IMR-90 (cell line): ENCODE results near the gene FBXO30. TPM values are rescaled to one million over a fixed set of nuclear protein-coding genes. Genes with fewer than 3 reads are reported as not detected.

Experiments
- ATAC-seq: fragments of 200-7000 bp; cut with Tn5 transposase; 2 replicates; pipeline ENCODE4 v1.9.1; 2020; ENCODE audit warnings: low read depth, mild to moderate bottlenecking, moderate library complexity
- BruUV-seq: library from RNA; stranded (reverse); fragments of 400-500 nt; replicated peaks from 2 replicates; lab custom pipeline; 2021; lab: Mats Ljungman, UMichigan
- CTCF ChIA-PET: fragments of 300-600 bp; formaldehyde crosslinking; extraction: SDS; loops from one replicate; lab custom pipeline; 2021; ENCODE audit warnings: antibody characterized with exemption; lab: Yijun Ruan, JAX
- POLR2A ChIA-PET: fragments of 300-600 bp; sonication (Branson Sonifier 250); formaldehyde crosslinking; loops from one replicate; lab custom pipeline; 2022; ENCODE audit warnings: antibody characterized with exemption; ENCODE audit not compliant: unreplicated experiment; lab: Charles Lee
- DNase-seq: peaks from one replicate; pipeline ENCODE4 v3.0.0; 2013
- H2AFZ ChIP-seq: replicated peaks from 2 replicates; pipeline ENCODE3; 2013; ENCODE audit warnings: low read length, mild to moderate bottlenecking; ENCODE audit not compliant: poor library complexity
- H2AK5ac ChIP-seq: 2 replicates; pipeline ENCODE4 v1.6.1; 2013; ENCODE audit warnings: low read depth, low read length, inconsistent platforms
- H2AK9ac ChIP-seq: replicated peaks from 2 replicates; pipeline ENCODE3; 2013; ENCODE audit warnings: mild to moderate bottlenecking, low read depth, low read length, moderate library complexity; ENCODE audit not compliant: poor library complexity
- H2BK120ac ChIP-seq: 2 replicates; pipeline ENCODE4 v1.6.1; 2013; ENCODE audit warnings: low read depth, low read length, inconsistent platforms
- H2BK15ac ChIP-seq: 3 replicates; pipeline ENCODE4 v1.6.1; 2013; ENCODE audit warnings: low read depth, low read length, inconsistent platforms
- H2BK20ac ChIP-seq: 2 replicates; pipeline ENCODE4 v1.6.1; 2013; ENCODE audit warnings: low read depth, mild to moderate bottlenecking, inconsistent platforms, low read length, moderate library complexity
- H2BK5ac ChIP-seq: 2 replicates; pipeline ENCODE4 v1.6.1; 2013; ENCODE audit warnings: mild to moderate bottlenecking, low read depth, low read length, inconsistent platforms; ENCODE audit not compliant: poor library complexity, severe bottlenecking
- H3K14ac ChIP-seq: replicated peaks from 2 replicates; pipeline ENCODE4 v1.6.1; 2013; ENCODE audit warnings: low read depth, low read length, inconsistent platforms
- H3K18ac ChIP-seq: 2 replicates; pipeline ENCODE4 v1.6.1; 2013; ENCODE audit warnings: low read depth, low read length, control low read depth
- H3K23ac ChIP-seq: 2 replicates; pipeline ENCODE4 v1.6.1; 2013; ENCODE audit warnings: low read depth, low read length, inconsistent platforms
- H3K27ac ChIP-seq: 2 replicates; pipeline ENCODE4 v1.5.1; 2013; ENCODE audit warnings: mild to moderate bottlenecking, control low read depth, low read length; ENCODE audit not compliant: insufficient read depth
- H3K27me3 ChIP-seq: 2 replicates; pipeline ENCODE4 v1.6.1; 2013; ENCODE audit warnings: low read length; ENCODE audit not compliant: control insufficient read depth, insufficient read depth
- H3K36me3 ChIP-seq: 2 replicates; pipeline ENCODE4 v1.6.1; 2013; ENCODE audit warnings: low read length, mixed read lengths; ENCODE audit not compliant: control insufficient read depth, insufficient read depth
- H3K4ac ChIP-seq: 2 replicates; pipeline ENCODE4 v1.6.1; 2013; ENCODE audit warnings: low read depth, low read length, inconsistent platforms
- H3K4me1 ChIP-seq: 2 replicates; pipeline ENCODE4 v1.6.1; 2013; ENCODE audit warnings: low read length, mixed read lengths; ENCODE audit not compliant: control insufficient read depth, insufficient read depth
- H3K4me2 ChIP-seq: 2 replicates; pipeline ENCODE4 v1.6.1; 2013; ENCODE audit warnings: low read depth, mild to moderate bottlenecking, control low read depth, low read length, moderate library complexity
- H3K4me3 ChIP-seq: 2 replicates; pipeline ENCODE4 v1.5.1; 2013; ENCODE audit warnings: low read depth, mild to moderate bottlenecking, control low read depth, low read length, moderate library complexity; ENCODE audit not compliant: insufficient read depth
- H3K56ac ChIP-seq: 2 replicates; pipeline ENCODE4 v1.6.1; 2013; ENCODE audit warnings: low read length, inconsistent platforms; ENCODE audit not compliant: insufficient read depth; ENCODE audit errors: extremely low read depth
- H3K79me1 ChIP-seq, 2 experiments: 2 replicates each; pipeline ENCODE4 v1.6.1; 2013; ENCODE audit warnings: low read length in 2 of 2, inconsistent platforms in 1 of 2, low read depth in 1 of 2
- H3K9ac ChIP-seq: 2 replicates; pipeline ENCODE4 v1.6.1; 2013; ENCODE audit warnings: low read depth, low read length, control low read depth
- H3K9me1 ChIP-seq: 2 replicates; pipeline ENCODE4 v1.6.1; 2013; ENCODE audit warnings: low read length, inconsistent platforms; ENCODE audit not compliant: insufficient read depth
- H3K9me3 ChIP-seq: 2 replicates; pipeline ENCODE4 v1.6.1; 2013; ENCODE audit warnings: low read length; ENCODE audit not compliant: control insufficient read depth, insufficient read depth
- H4K20me1 ChIP-seq: 2 replicates; pipeline ENCODE4 v1.6.1; 2013; ENCODE audit warnings: low read length, inconsistent platforms; ENCODE audit not compliant: insufficient read depth
- H4K5ac ChIP-seq: 2 replicates; pipeline ENCODE4 v1.6.1; 2013; ENCODE audit warnings: mild to moderate bottlenecking, low read depth, low read length, control low read depth
- H4K8ac ChIP-seq, 2 experiments: 2 replicates each; pipeline ENCODE4 v1.6.1; 2013; ENCODE audit warnings: low read depth in 2 of 2, low read length in 2 of 2, control low read depth in 1 of 2, inconsistent platforms in 1 of 2
- H4K91ac ChIP-seq: 2 replicates; pipeline ENCODE4 v1.6.1; 2013; ENCODE audit warnings: low read depth, low read length, inconsistent platforms; ENCODE audit not compliant: insufficient read depth
- BHLHE40 ChIP-seq: fragments of 150-350 bp; IDR thresholded peaks from 2 replicates; pipeline ENCODE4 v1.6.1; 2016; ENCODE audit warnings: mild to moderate bottlenecking, low read depth, low read length
- CEBPB ChIP-seq: IDR thresholded peaks from 2 replicates; pipeline ENCODE4 v1.6.1; 2012; ENCODE audit warnings: low read depth, low read length, improper control_type of control experiment
- CHD1 ChIP-seq: IDR thresholded peaks from 2 replicates; pipeline ENCODE4 v1.6.1; 2012; ENCODE audit warnings: low read depth, low read length, improper control_type of control experiment
- CTCF ChIP-seq: conservative IDR thresholded peaks from 2 replicates; pipeline ENCODE4 v1.5.1; 2012; ENCODE audit warnings: mild to moderate bottlenecking, low read depth, low read length, improper control_type of control experiment
- ELK1 ChIP-seq: fragments of 150-350 bp; IDR thresholded peaks from 2 replicates; pipeline ENCODE4 v1.6.1; 2016; ENCODE audit warnings: low read depth, mild to moderate bottlenecking, low read length, moderate library complexity, borderline replicate concordance
- FOS ChIP-seq: fragments of 150-350 bp; IDR thresholded peaks from 2 replicates; pipeline ENCODE4 v1.6.1; 2016; ENCODE audit warnings: low read depth, low read length
- MAFK ChIP-seq: IDR thresholded peaks from 2 replicates; pipeline ENCODE4 v1.6.1; 2012; ENCODE audit warnings: low read depth, low read length, improper control_type of control experiment
- MAZ ChIP-seq: IDR thresholded peaks from 2 replicates; pipeline ENCODE4 v1.6.1; 2012; ENCODE audit warnings: low read depth, mild to moderate bottlenecking, low read length, improper control_type of control experiment, moderate library complexity, borderline replicate concordance
- MXI1 ChIP-seq: IDR thresholded peaks from 2 replicates; pipeline ENCODE4 v1.6.1; 2012; ENCODE audit warnings: low read depth, mild to moderate bottlenecking, low read length, moderate library complexity, borderline replicate concordance
- NFE2L2 ChIP-seq: fragments of 150-350 bp; IDR thresholded peaks from 2 replicates; pipeline ENCODE4 v1.6.1; 2016; ENCODE audit warnings: low read depth, mild to moderate bottlenecking, low read length
- POLR2A ChIP-seq: IDR thresholded peaks from 2 replicates; pipeline ENCODE4 v1.6.1; 2012; ENCODE audit warnings: mild to moderate bottlenecking, low read depth, low read length
- RAD21 ChIP-seq: IDR thresholded peaks from 2 replicates; pipeline ENCODE4 v1.6.1; 2012; ENCODE audit warnings: low read length, improper control_type of control experiment
- RCOR1 ChIP-seq: IDR thresholded peaks from 2 replicates; pipeline ENCODE4 v1.6.1; 2012; ENCODE audit warnings: mild to moderate bottlenecking, low read length, improper control_type of control experiment; ENCODE audit not compliant: insufficient replicate concordance
- RFX5 ChIP-seq: IDR thresholded peaks from 2 replicates; pipeline ENCODE4 v1.8.0; 2012; ENCODE audit warnings: low read depth, mild to moderate bottlenecking, low read length, moderate library complexity
- SMC3 ChIP-seq: fragments of 150-350 bp; IDR thresholded peaks from 2 replicates; pipeline ENCODE4 v1.6.1; 2016; ENCODE audit warnings: low read depth, mild to moderate bottlenecking, antibody characterized with exemption, low read length, moderate library complexity
- USF2 ChIP-seq: fragments of 150-350 bp; IDR thresholded peaks from 2 replicates; pipeline ENCODE4 v1.6.1; 2017; ENCODE audit warnings: mild to moderate bottlenecking, antibody characterized with exemption, low read length, low read depth
- WGBS, 2 experiments: methylation state at CpG; one replicate each; pipeline versions ENCODE4 v1.1.5 to v1.1.7; 2013; ENCODE audit warnings: missing lambda C conversion rate in 2 of 2; ENCODE audit not compliant: insufficient read length in 1 of 2; ENCODE audit errors: extremely low coverage in 2 of 2; 5-methylcytosine and 5-hydroxymethylcytosine counted together
- dilution Hi-C: fragments of 300-500 bp; cut with HindIII; formaldehyde crosslinking; loops from one replicate; pipeline ENCODE4 v1.14.3; 2018; ENCODE audit warnings: low sequenced_read_pairs; ENCODE audit not compliant: unreplicated experiment
- in situ Hi-C: fragments of 300-500 bp; cut with MboI; formaldehyde crosslinking; loops from 3 replicates; pipeline ENCODE4 v1.14.3; 2019; ENCODE audit warnings: low sequenced_read_pairs, inconsistent platforms, mixed read lengths
- intact Hi-C: fragments of 100-400 bp; cut with micrococcal nuclease; formaldehyde crosslinking; loops from 2 replicates; pipeline ENCODE4 v1.10.0; 2022
- polyA plus RNA-seq, 3 experiments: library from polyadenylated mRNA; depleted of rRNA; stranded (reverse); fragments of >200 nt; gene quantifications; 2 replicates each; pipeline ENCODE4 v1.2.3, GENCODE V29; 2012; ENCODE audit warnings: low replicate concordance in 1 of 3
- total RNA-seq: library from RNA; depleted of rRNA; stranded (reverse); fragments of >200 nt; gene quantifications from 2 replicates; pipeline ENCODE4 v1.2.3, GENCODE V29; 2012

FBXO30 gene
- total and polyA plus RNA-seq, 2 of the 4 experiments (the other 2 are of a cell fraction), result 3.1 to 9.3 TPM

- Histone ChIP-seq H2BK20ac (no peak overlapping the region), H3K36me3 (no peaks in the 10 kb centered on the region), H3K4me2 (no peak overlapping the region), H2AK5ac (no peak overlapping the region), H3K18ac (no peak overlapping the region), H3K23ac (no peak overlapping the region), H2BK15ac (no peak overlapping the region), H2BK5ac (no peak overlapping the region), H2BK120ac (no peak overlapping the region), H4K91ac (no peak overlapping the region), H3K4ac (no peak overlapping the region), H4K8ac (no peak overlapping the region), H3K9me1 (0 out of 2 replicates have a peak, but pooled peaks cover 3% of the 10 kb centered on the region), H3K14ac (no peak overlapping the region), H2AFZ (no peak overlapping the region), H3K4me3 (no peak overlapping the region), H3K27ac (no peak overlapping the region), H3K79me1 (no peaks in the 10 kb centered on the region), H2AK9ac (no peak overlapping the region), H3K9ac (no peak overlapping the region), H4K5ac (no peak overlapping the region), H3K56ac (no peak overlapping the region), H4K20me1 (no peaks in the 10 kb centered on the region), H3K27me3 (no peaks in the 10 kb centered on the region), H3K9me3 (no peaks in the 10 kb centered on the region), H3K4me1 (peaks cover 2% of the 10 kb centered on the region; the same call in 1 of the 2 replicates)
- CTCF ChIA-PET, result interaction anchor here (0.6 to 1.2 kb wide), 3 partner anchors 15 to 222 kb away, joined by 3 to 6 read pairs (median 3); no protein-coding TSS in a partner anchor
- ATAC-seq (no peak), DNase-seq (no peak)
- dilution Hi-C loops (no loop called here), in situ Hi-C loops (no loop called here), intact Hi-C loops (no loop called here)
- 90% methylated on average over 2 of the region's 2 CpGs; no CpG with 5 or more reads in 1 of the 2 experiments for WGBS, 2 experiments
- TF ChIP-seq CEBPB (no peak), RFX5 (no peak), CHD1 (no peak), USF2 (no peak), SMC3 (no peak), BHLHE40 (no peak), NFE2L2 (no peak), RAD21 (no peak), CTCF (no peak), RCOR1 (no peak), ELK1 (no peak), MAFK (no peak), MAZ (no peak), MXI1 (no peak), POLR2A (no peak), FOS (no peak)
- POLR2A ChIA-PET, result no interaction called here
- no TSS peak for BruUV-seq
Observed at GRCh38 chr6:145848541-145848940, 33.9 kb upstream of the FBXO30 start.
